Raji (cell line): ENCODE measurements around the gene TPRG1.

Experiments
- POLR2A ChIP-seq: IDR thresholded peaks from 2 replicates; pipeline ENCODE4 v1.6.1; 2011; ENCODE audit warnings: low read depth, low read length, control low read depth; ENCODE audit not compliant: insufficient read depth

Gene TPRG1

GRCh38 chr3:189363590-189364255 is 192.0 kb downstream of the TPRG1 start:
- TF ChIP-seq POLR2A: no peak

DNA sequence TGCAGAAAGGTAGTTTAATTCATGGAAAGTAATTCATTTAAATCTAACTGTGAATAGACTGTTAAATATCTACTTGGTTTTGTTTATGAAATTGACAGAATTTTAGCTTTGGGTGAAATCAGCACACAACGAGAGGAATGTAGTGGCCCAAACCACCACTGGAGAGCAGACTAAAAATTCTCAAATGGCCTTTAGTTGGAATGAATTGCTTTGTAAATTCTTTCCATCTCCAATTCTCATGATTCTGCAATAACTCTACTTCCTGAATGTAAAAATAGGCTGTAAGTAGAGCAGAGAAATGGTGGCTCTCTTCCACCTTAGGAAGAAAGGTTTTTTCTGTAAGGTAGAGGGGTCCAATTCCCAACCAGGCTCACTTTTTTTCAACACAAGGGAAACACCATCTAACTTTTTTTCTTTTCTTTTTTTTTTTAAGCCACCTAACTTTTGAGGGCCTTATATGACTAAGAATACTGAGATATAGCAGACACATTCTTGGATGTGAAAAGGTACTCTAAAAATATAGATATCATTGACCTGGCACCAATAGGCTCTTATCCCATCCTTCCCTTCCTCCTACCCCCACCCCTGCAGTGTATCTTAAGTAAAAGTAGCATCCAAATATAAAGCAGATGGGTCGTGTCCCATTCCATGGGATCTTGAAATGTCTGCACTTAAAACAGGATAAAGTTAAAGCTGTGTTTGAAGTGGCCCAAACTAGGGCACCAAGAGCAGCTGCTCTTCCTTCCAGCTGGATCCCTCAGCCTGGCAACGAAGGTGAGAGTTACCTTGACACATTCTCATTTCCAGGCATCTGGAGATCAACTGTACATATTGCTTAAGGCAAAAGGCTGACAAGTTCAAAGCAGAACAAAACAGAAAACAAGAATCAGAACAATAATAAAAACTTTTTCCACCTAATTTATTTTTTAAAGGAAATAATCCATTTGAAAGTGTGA is 194.1 kb downstream of the TPRG1 start:
- TF ChIP-seq POLR2A: no peak

- no peak for TF ChIP-seq POLR2A
Observed at GRCh38 chr3:189368384-189368783, 196.6 kb downstream of the TPRG1 start.

GRCh38 chr3:189369636-189370035 is 197.9 kb downstream of the TPRG1 start:
- no peak for TF ChIP-seq POLR2A

DNA sequence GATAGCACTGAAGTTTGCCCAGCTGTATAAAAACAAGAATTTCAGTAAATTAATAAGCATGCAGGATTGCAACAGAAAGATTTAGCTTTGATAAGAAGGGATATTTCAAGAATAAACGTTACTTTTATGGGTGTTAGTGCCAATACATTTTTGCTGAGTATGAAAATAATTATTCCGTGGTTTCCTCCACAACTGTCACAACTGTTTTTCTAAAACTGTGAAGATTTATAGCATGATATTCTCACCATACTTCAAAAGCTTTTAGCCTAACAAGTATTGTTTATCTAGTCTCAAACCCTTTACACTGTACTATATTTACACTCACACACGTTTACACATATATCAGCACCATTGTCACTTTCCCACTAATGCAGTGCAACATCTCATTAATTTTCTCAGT is 200.5 kb downstream of the TPRG1 start:
- no peak for TF ChIP-seq POLR2A
